A549 (cell line): ENCODE results near the gene STX12.

Experiments
- HEYL ChIP-seq: fragments of 250-450 bp; sonication (Bioruptor Pico); IDR thresholded peaks from 2 replicates; pipeline ENCODE4 v1.8.0; 2021; ENCODE audit warnings: mild to moderate bottlenecking, moderate library complexity
- KDM1A ChIP-seq: fragments of 200-600 bp; sonication (generic); IDR thresholded peaks from 2 replicates; pipeline ENCODE4 v1.6.1; 2016; ENCODE audit warnings: low read depth, mild to moderate bottlenecking
- MYC ChIP-seq: IDR thresholded peaks from 2 replicates; pipeline ENCODE4 v1.6.1; 2012; ENCODE audit warnings: mild to moderate bottlenecking, inconsistent platforms, low read length, improper control_type of control experiment, borderline replicate concordance
- NFE2L2 ChIP-seq: fragments of 150-350 bp; conservative IDR thresholded peaks from 2 replicates; pipeline ENCODE4 v1.6.1; 2014; ENCODE audit warnings: low read length
- NPAS2 ChIP-seq: fragments of 250-450 bp; sonication (Bioruptor Pico); IDR thresholded peaks from 2 replicates; pipeline ENCODE4 v1.8.0; 2022; ENCODE audit warnings: mild to moderate bottlenecking, moderate library complexity, borderline replicate concordance
- POLR2A ChIP-seq: IDR thresholded peaks from 2 replicates; pipeline ENCODE4 v1.6.1; 2012; ENCODE audit warnings: mild to moderate bottlenecking, low read length
- TF ChIP-seq, protein P1 (sequence below): fragments of >200 bp; sonication (Bioruptor Twin); formaldehyde crosslinking; IDR thresholded peaks from 3 replicates; pipeline ENCODE4 v1.5.1; 2016
- TF ChIP-seq, protein P2 (sequence below): fragments of 450-650 bp; IDR thresholded peaks from 2 replicates; pipeline ENCODE4 v1.6.1; 2014; ENCODE audit warnings: antibody characterized with exemption
- TF ChIP-seq, protein P3 (sequence below): fragments of 150-350 bp; IDR thresholded peaks from 2 replicates; pipeline ENCODE4 v1.6.1; 2014; ENCODE audit warnings: low read depth, mild to moderate bottlenecking, low read length
- TF ChIP-seq, protein P4 (sequence below): IDR thresholded peaks from 2 replicates; pipeline ENCODE4 v1.6.1; 2012

DNA sequence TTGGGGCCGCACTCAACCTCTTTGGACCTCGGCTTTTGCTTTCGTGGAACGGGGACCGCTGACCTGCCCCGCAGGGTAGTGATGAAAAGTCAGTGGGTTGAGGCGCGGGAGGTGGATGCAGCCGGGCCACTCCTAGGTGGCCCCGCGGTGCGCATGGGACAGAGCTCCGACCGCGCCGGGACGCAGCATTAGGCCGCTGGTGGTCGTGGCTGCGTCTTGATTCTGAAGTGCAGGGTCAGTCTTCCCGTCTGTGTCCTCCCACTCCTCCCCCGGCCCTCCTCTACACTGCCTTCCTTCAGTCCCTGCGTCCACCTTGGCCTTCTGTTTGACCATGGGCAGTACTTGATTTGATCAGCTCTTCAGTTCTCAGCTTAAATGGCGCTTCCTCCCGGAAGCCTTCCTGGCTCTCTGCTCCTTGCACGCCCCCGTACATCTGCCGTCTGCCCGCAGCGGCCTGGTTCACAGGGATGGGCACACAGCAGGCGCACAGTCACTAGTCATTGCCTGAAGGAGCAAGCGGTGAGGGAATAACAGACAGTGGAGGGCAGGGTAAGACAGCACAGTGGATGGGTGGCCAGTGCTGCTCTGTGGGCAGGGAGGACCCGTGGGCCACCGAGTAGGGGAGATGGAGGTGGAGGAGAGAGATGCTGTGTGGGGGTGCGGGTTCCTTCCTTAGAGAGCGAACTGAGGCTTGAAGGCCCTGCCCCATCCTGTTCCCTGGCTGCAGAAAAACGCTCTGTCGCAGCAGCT lies 100.0 kb downstream of the STX12 start:
- no peak for TF ChIP-seq POLR2A
- TF ChIP-seq, protein P1, sequence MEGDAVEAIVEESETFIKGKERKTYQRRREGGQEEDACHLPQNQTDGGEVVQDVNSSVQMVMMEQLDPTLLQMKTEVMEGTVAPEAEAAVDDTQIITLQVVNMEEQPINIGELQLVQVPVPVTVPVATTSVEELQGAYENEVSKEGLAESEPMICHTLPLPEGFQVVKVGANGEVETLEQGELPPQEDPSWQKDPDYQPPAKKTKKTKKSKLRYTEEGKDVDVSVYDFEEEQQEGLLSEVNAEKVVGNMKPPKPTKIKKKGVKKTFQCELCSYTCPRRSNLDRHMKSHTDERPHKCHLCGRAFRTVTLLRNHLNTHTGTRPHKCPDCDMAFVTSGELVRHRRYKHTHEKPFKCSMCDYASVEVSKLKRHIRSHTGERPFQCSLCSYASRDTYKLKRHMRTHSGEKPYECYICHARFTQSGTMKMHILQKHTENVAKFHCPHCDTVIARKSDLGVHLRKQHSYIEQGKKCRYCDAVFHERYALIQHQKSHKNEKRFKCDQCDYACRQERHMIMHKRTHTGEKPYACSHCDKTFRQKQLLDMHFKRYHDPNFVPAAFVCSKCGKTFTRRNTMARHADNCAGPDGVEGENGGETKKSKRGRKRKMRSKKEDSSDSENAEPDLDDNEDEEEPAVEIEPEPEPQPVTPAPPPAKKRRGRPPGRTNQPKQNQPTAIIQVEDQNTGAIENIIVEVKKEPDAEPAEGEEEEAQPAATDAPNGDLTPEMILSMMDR: no peak
- TF ChIP-seq, protein P2, sequence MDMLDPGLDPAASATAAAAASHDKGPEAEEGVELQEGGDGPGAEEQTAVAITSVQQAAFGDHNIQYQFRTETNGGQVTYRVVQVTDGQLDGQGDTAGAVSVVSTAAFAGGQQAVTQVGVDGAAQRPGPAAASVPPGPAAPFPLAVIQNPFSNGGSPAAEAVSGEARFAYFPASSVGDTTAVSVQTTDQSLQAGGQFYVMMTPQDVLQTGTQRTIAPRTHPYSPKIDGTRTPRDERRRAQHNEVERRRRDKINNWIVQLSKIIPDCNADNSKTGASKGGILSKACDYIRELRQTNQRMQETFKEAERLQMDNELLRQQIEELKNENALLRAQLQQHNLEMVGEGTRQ: no peak
- no peak for TF ChIP-seq MYC
- no peak for TF ChIP-seq NFE2L2
- TF ChIP-seq KDM1A: no peak
- no peak for TF ChIP-seq NPAS2 (CRISPR knock-in tag)
- TF ChIP-seq, protein P3, sequence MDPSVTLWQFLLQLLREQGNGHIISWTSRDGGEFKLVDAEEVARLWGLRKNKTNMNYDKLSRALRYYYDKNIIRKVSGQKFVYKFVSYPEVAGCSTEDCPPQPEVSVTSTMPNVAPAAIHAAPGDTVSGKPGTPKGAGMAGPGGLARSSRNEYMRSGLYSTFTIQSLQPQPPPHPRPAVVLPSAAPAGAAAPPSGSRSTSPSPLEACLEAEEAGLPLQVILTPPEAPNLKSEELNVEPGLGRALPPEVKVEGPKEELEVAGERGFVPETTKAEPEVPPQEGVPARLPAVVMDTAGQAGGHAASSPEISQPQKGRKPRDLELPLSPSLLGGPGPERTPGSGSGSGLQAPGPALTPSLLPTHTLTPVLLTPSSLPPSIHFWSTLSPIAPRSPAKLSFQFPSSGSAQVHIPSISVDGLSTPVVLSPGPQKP: no peak
- no peak for TF ChIP-seq HEYL (CRISPR knock-in tag)
- TF ChIP-seq, protein P4, sequence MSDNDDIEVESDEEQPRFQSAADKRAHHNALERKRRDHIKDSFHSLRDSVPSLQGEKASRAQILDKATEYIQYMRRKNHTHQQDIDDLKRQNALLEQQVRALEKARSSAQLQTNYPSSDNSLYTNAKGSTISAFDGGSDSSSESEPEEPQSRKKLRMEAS: no peak
